GM18517 (cell line): ENCODE data around the gene NSD2.

Experiments
- ATAC-seq: cut with Tn5 transposase; IDR thresholded peaks from one replicate; pipeline ENCODE4 v1.9.1; 2021; ENCODE audit warnings: mild to moderate bottlenecking, moderate library complexity; ENCODE audit not compliant: unreplicated experiment

The NSD2 gene

GRCh38 chr4:1967512-1968149 lies 96.4 kb downstream of the NSD2 start:
- no peak for ATAC-seq

- ATAC-seq, result no peak
These were observed 97.6 kb downstream of the NSD2 start for GRCh38 chr4:1968686-1969295.

GRCh38 chr4:1969928-1970723 lies 98.9 kb downstream of the NSD2 start:
- ATAC-seq, result no peak

GRCh38 chr4:1970926-1971325 lies 99.7 kb downstream of the NSD2 start:
- ATAC-seq, result no peak

- ATAC-seq, result no peak
These were observed 100.4 kb downstream of the NSD2 start for GRCh38 chr4:1971456-1972200.

GRCh38 chr4:1972414-1972813 lies 101.2 kb downstream of the NSD2 start:
- no peak for ATAC-seq

GRCh38 chr4:1973218-1973617 lies 102.0 kb downstream of the NSD2 start:
- ATAC-seq, result no peak

GRCh38 chr4:1973661-1974060 lies 102.5 kb downstream of the NSD2 start:
- no peak for ATAC-seq

GRCh38 chr4:1974840-1975239 lies 103.6 kb downstream of the NSD2 start:
- ATAC-seq, result no peak

- no peak for ATAC-seq
These were observed 104.2 kb downstream of the NSD2 start for GRCh38 chr4:1975391-1975801.

- no peak for ATAC-seq
These were observed 104.7 kb downstream of the NSD2 start for GRCh38 chr4:1975880-1976279.

GRCh38 chr4:1976416-1977352 lies 105.5 kb downstream of the NSD2 start:
- ATAC-seq, result no peak

GRCh38 chr4:1978226-1978625 lies 107.0 kb downstream of the NSD2 start:
- ATAC-seq, result no peak

- ATAC-seq, result no peak
These were observed 107.7 kb downstream of the NSD2 start for GRCh38 chr4:1978741-1979476.

GRCh38 chr4:1979477-1980196 lies 108.4 kb downstream of the NSD2 start:
- ATAC-seq, result no peak

- ATAC-seq, result no peak
These were observed 109.4 kb downstream of the NSD2 start for GRCh38 chr4:1980561-1981041.

- ATAC-seq, result no peak
These were observed 110.3 kb downstream of the NSD2 start for GRCh38 chr4:1981251-1982058.
